Stimulated activated naive B cell treated with anti-CD40 and anti-IgM and Interleukin-4, amounts not matched to agents 10 μg/mL and 1 μg/mL and 100 μg/mL, for 72 hours (primary cell): ENCODE results near the gene FAM174C.
A peak's percentile ranks its signal among the peaks of the same experiment; 100 is the strongest.

Source experiments
- ATAC-seq, 2 donors: fragments of 150-1000 bp; cut with Tn5 transposase; replicated peaks; 2 replicates each; pipeline ENCODE4 v1.10.0; 2021; ENCODE audit warnings: moderate library complexity in 1 of 2
- DNase-seq: peaks from one replicate; pipeline ENCODE4 v3.0.0; 2021
- H3K27ac Mint-ChIP-seq: one replicate; pipeline ENCODE4 v1.8.0; 2022; ENCODE audit warnings: mild to moderate bottlenecking, mixed read lengths
- H3K27me3 Mint-ChIP-seq, 2 donors: one replicate each; pipeline ENCODE4 v1.8.0; 2022; ENCODE audit warnings: mixed read lengths in 2 of 2
- H3K36me3 Mint-ChIP-seq, 2 donors: one replicate each; pipeline ENCODE4 v1.8.0; 2022; ENCODE audit warnings: mixed read lengths in 2 of 2, mild to moderate bottlenecking in 1 of 2
- H3K4me1 Mint-ChIP-seq, 2 donors: one replicate each; pipeline ENCODE4 v1.8.0; 2022; ENCODE audit warnings: mixed read lengths in 2 of 2, mild to moderate bottlenecking in 1 of 2
- H3K4me3 Mint-ChIP-seq, 2 donors: one replicate each; pipeline ENCODE4 v1.8.0; 2022; ENCODE audit warnings: mild to moderate bottlenecking in 2 of 2, mixed read lengths in 2 of 2, moderate library complexity in 1 of 2
- H3K9me3 Mint-ChIP-seq, 2 donors: one replicate each; pipeline ENCODE4 v1.8.0; 2022; ENCODE audit warnings: mixed read lengths in 2 of 2, mild to moderate bottlenecking in 1 of 2

The FAM174C gene

GRCh38 chr19:1251330-1252220, 23.8 kb upstream of the FAM174C start:
- Mint-ChIP-seq H3K4me1 (peaks cover 17 to 35% of the 10 kb centered on the region in 2 donors), H3K9me3 (no peaks in the 10 kb centered on the region), H3K4me3 (peak overlapping the region; percentile 85 to 92), H3K27ac (peak overlapping the region; percentile 96), H3K36me3 (peaks cover 28 to 30% of the 10 kb centered on the region in 2 donors), H3K27me3 (no peaks in the 10 kb centered on the region)
- no peak for DNase-seq
- peak; percentile 0 for ATAC-seq

DNA sequence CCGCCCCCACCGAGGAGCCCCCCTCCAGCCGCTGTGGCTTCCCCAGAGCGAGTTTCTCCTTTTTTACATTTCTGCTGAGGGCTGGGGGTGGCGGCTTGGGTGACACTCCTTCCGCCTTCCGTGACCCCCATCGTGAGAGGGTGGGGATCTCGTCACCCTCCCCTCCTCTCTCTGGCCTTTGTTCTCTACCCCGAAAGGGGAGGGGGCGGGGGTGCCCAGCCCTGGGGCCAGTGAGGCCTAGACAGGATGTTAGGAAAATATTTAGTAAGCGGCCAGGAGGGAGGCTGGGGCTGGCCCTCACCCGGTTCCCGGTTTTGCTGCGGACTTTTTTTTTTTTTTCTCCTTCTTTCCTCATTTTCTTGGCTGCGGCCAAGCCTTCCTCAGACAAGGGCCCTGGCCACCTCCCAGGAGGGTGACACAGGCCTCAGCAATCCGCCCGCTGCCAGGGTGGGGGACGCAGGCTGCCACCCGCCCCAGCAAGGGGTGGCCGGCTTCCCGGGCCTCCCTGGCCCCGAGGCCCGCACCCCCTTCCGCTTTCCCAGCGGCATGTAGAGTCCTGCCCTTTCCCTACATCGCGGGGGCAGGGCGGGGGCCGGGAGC, 23.0 kb upstream of the FAM174C start:
- ATAC-seq (peak; percentile 21 to 38), DNase-seq (no peak)
- no peaks in the 10 kb centered on the region for H3K27me3 Mint-ChIP-seq
- peak overlapping the region; percentile 85 to 92 for H3K4me3 Mint-ChIP-seq
- H3K27ac Mint-ChIP-seq, result peak overlapping the region; percentile 96
- H3K36me3 Mint-ChIP-seq, result peaks cover 28 to 31% of the 10 kb centered on the region in 2 donors
- H3K4me1 Mint-ChIP-seq, result peaks cover 17 to 37% of the 10 kb centered on the region in 2 donors
- no peaks in the 10 kb centered on the region for H3K9me3 Mint-ChIP-seq

DNA sequence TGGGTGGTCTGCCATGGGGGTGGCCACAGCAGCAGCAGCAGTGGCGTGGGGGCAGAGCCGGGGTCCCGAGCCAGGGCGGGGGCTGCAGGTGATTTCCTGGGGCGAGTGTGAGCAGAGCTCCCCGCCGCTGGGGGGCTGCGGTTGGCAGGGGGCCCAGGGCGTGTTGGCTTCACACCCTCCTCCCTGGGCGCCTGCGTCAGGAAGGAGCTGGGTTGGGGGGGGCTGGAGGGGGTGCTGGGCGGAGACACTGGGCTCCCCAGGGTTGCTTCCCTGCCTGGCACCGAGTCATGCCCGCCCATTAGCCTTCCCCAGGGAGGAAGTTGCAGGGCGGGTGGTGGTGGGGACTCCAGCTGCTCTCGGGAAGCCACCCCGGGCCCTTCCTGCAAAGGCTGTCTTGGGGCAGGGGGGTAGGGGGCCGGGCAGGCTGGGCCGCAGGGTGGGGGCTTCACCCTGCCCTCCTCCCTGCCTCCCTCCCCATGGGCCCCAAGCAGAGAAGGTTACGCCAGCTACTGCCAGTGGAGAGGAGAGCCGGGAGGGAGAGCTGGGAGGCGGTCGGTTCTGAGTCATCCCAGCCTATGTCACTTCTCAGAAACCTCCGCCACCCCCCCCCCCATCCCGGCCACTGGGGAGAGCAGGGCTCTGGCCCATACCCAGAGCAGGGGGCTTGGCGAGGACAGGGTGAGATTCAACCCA, 22.4 kb upstream of the FAM174C start:
- peaks cover 34 to 37% of the 10 kb centered on the region in 2 donors for H3K36me3 Mint-ChIP-seq
- peak overlapping the region; percentile 96 for H3K27ac Mint-ChIP-seq
- DNase-seq (peak; percentile 82), ATAC-seq (peak; percentile 38 to 45)
- H3K9me3 Mint-ChIP-seq, result no peaks in the 10 kb centered on the region
- peaks cover 24 to 43% of the 10 kb centered on the region in 2 donors for H3K4me1 Mint-ChIP-seq
- H3K27me3 Mint-ChIP-seq, result no peaks in the 10 kb centered on the region
- peak overlapping the region; percentile 85 to 92 for H3K4me3 Mint-ChIP-seq

DNA sequence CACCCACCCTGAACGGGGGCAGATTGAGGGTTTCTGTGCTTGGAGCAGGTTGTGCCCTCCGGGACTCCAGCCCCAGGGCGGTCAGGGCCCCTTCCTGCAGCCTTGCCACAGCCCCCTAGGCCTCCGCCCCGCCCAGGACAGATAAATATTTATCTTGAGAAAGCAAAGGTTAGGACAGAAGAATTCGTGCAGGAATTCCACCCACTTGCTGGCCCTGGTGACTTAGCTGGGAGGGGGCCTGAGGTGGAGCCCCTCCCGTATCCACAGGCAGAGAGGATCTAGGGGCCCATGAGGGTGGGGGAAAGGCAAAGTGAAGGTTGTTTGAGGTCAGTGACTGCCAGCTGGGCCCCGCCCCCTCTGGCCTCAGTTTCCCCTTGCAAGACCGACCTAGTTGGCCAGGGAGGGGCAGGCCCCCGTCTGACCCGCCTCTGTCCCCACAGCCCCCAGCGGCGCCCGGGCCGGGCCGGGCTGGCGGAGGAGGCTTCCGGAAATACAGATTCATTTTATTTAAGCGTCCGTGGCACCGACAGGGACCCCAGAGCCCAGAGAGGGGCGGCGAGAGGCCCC, 21.7 kb upstream of the FAM174C start:
- no peaks in the 10 kb centered on the region for H3K9me3 Mint-ChIP-seq
- peaks cover 34 to 39% of the 10 kb centered on the region in 2 donors for H3K36me3 Mint-ChIP-seq
- DNase-seq, result no peak
- H3K27ac Mint-ChIP-seq, result peak overlapping the region; percentile 89
- ATAC-seq, result no peak
- H3K4me3 Mint-ChIP-seq, result peak overlapping the region; percentile 81 to 92
- H3K4me1 Mint-ChIP-seq, result peaks cover 26 to 49% of the 10 kb centered on the region in 2 donors
- no peaks in the 10 kb centered on the region for H3K27me3 Mint-ChIP-seq

GRCh38 chr19:1254081-1254527, 21.2 kb upstream of the FAM174C start:
- Mint-ChIP-seq H3K9me3 (no peaks in the 10 kb centered on the region), H3K36me3 (peaks cover 35 to 41% of the 10 kb centered on the region in 2 donors), H3K27me3 (no peaks in the 10 kb centered on the region), H3K4me1 (peaks cover 27 to 52% of the 10 kb centered on the region in 2 donors), H3K27ac (peak overlapping the region; percentile 37), H3K4me3 (no peak overlapping the region)
- DNase-seq (no peak), ATAC-seq (no peak)

GRCh38 chr19:1254530-1255185, 20.7 kb upstream of the FAM174C start:
- H3K4me3 Mint-ChIP-seq, result peak overlapping the region; percentile 41 to 54
- peaks cover 31 to 58% of the 10 kb centered on the region in 2 donors for H3K4me1 Mint-ChIP-seq
- peak overlapping the region; percentile 37 for H3K27ac Mint-ChIP-seq
- no peak for DNase-seq
- H3K9me3 Mint-ChIP-seq, result no peaks in the 10 kb centered on the region
- no peaks in the 10 kb centered on the region for H3K27me3 Mint-ChIP-seq
- H3K36me3 Mint-ChIP-seq, result peaks cover 36 to 42% of the 10 kb centered on the region in 2 donors
- ATAC-seq, result no peak

DNA sequence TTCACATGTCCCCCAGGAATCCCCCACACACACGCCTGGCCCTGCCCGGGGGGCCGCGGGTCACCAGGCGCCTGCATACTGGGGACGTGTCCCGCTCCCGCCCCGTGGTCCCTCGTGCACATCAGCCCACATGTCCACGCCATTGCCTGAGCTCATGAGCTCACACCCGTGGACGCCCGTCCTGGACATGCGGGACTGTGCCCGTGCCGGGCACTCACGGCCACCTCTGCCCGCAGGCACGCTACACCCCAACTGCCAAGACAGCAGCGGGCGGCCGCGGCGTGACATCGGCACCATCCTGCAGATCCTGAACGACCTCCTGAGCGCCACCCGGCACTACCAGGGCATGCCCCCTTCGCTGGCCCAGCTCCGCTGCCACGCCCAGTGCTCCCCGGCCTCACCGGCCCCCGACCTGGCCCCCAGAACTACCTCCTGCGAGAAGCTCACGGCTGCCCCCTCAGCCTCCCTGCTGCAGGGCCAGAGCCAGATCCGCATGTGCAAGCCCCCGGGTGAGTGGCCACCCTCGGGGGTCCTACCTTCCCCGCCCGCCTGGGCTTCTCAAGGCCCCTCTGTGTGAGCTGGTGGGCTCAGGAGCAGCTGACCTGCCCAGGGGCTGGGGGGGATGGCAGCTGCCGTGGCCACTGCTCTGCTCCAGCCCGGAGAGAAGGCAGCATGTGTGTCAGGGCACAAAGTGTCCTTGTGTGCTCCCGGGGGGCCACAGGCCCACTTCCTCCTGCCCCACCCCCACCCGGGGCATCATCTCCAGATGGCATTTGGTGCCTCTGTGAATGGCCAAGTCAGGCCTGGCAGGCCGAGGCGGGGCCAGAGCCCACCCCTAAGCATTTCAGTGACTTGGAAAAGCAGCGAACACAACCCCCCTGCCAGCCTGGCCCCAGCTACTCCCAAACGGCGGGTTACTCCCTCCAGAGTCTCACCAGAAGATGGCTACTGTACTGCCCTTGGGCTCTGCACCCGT, 19.9 kb upstream of the FAM174C start:
- peaks cover 35 to 66% of the 10 kb centered on the region in 2 donors for H3K4me1 Mint-ChIP-seq
- H3K27ac Mint-ChIP-seq, result peak overlapping the region; percentile 20
- H3K36me3 Mint-ChIP-seq, result peaks cover 36 to 42% of the 10 kb centered on the region in 2 donors
- no peaks in the 10 kb centered on the region for H3K27me3 Mint-ChIP-seq
- DNase-seq, result no peak
- ATAC-seq, result no peak
- no peaks in the 10 kb centered on the region for H3K9me3 Mint-ChIP-seq
- peak overlapping the region in 1 of 2 donors; percentile 54 for H3K4me3 Mint-ChIP-seq

DNA sequence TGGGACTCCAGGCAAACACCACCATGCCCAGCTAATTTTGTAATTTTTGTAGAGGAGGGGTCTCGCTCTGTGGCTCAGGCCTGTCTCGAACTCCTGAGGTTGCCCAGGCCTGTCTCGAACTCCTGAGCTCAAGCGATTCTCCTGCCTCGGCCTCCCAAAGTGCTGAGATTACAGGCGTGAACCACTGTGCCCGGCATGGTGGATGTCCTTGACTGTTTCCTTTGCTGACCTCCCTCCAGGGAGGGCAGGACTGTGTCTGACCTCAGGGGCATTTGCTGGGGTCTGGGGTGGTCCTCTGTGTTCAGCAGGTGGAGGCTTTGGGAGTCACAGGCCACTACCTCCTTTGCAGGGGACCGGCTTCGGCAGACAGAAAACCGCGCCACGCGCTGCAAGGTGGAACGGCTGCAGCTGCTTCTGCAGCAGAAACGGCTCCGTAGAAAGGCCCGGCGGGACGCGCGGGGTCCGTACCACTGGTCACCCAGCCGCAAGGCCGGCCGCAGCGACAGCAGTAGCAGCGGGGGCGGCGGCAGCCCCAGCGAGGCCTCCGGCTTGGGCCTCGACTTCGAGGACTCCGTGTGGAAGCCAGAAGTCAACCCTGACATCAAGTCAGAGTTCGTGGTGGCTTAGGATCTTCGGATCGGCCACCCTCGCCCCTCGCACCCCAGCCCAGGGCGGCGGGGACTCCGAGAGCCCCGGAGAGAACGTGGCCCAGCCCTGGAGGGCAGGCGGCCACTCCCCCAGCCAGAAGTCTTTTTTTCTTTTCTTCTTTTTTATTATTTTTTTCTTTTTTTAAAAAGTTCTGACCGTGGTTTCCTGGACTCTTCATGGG, 18.5 kb upstream of the FAM174C start:
- H3K4me1 Mint-ChIP-seq, result peaks cover 40 to 68% of the 10 kb centered on the region in 2 donors
- ATAC-seq (no peak), DNase-seq (no peak)
- H3K4me3 Mint-ChIP-seq, result peak overlapping the region in 1 of 2 donors; percentile 50
- H3K27ac Mint-ChIP-seq, result peak overlapping the region; percentile 78
- no peaks in the 10 kb centered on the region for H3K9me3 Mint-ChIP-seq
- peaks cover 32 to 38% of the 10 kb centered on the region in 2 donors for H3K36me3 Mint-ChIP-seq
- no peaks in the 10 kb centered on the region for H3K27me3 Mint-ChIP-seq

- peak overlapping the region; percentile 41 to 56 for H3K4me3 Mint-ChIP-seq
- H3K27me3 Mint-ChIP-seq, result no peaks in the 10 kb centered on the region
- peak overlapping the region; percentile 78 for H3K27ac Mint-ChIP-seq
- peaks cover 43 to 76% of the 10 kb centered on the region in 2 donors for H3K4me1 Mint-ChIP-seq
- DNase-seq, result no peak
- no peak for ATAC-seq
- H3K36me3 Mint-ChIP-seq, result peaks cover 29 to 34% of the 10 kb centered on the region in 2 donors
- no peaks in the 10 kb centered on the region for H3K9me3 Mint-ChIP-seq
Measured at GRCh38 chr19:1257475-1258162, 17.7 kb upstream of the FAM174C start.

- Mint-ChIP-seq H3K9me3 (no peaks in the 10 kb centered on the region), H3K36me3 (peaks cover 29 to 34% of the 10 kb centered on the region in 2 donors), H3K4me3 (peak overlapping the region; percentile 41 to 56), H3K27ac (peak overlapping the region; percentile 78), H3K4me1 (peaks cover 47 to 79% of the 10 kb centered on the region in 2 donors), H3K27me3 (no peaks in the 10 kb centered on the region)
- no peak for ATAC-seq
- DNase-seq, result no peak
Measured at GRCh38 chr19:1258163-1258492, 17.2 kb upstream of the FAM174C start.

DNA sequence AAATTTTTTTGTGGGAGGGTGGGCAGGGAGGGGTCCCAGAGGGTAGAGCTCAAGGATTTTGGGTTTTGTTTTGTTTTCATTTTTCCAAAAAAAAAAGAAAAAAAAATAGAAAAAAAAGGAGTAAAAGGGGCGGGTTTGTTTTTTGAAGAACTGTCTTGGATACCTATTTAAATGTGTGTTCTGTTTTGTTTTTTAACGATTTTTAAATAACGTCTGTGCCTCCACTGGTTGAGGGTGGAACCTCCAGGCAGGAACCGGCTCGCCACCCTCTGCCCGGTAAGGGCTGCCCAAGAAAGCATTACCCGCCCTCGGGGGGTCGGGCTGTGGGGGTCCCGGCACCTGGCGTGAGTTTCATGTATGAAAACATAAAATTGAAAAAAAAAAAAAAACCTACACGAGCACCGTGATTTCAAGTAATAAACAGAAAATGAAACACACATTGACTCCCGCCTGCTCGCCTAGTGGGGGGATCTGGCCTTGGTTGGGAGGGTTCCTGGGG, 16.6 kb upstream of the FAM174C start:
- no peak for ATAC-seq
- no peak for DNase-seq
- H3K27me3 Mint-ChIP-seq, result no peaks in the 10 kb centered on the region
- H3K4me1 Mint-ChIP-seq, result peaks cover 46 to 79% of the 10 kb centered on the region in 2 donors
- peak overlapping the region; percentile 98 for H3K27ac Mint-ChIP-seq
- H3K9me3 Mint-ChIP-seq, result no peaks in the 10 kb centered on the region
- H3K36me3 Mint-ChIP-seq, result peaks cover 23 to 32% of the 10 kb centered on the region in 2 donors
- H3K4me3 Mint-ChIP-seq, result peak overlapping the region; percentile 92 to 97
